Heart left ventricle (tissue), 13 donors: ENCODE data around the gene NTF3.

Experiments used
- CTCF ChIP-seq, 12 donors: fragments of 200-600 bp; sonication (generic) in 4 of 12; IDR thresholded peaks; one replicate each; pipeline versions ENCODE4 v1.5.0 to v1.8.0; 2018 to 2022; ENCODE audit warnings: antibody characterized with exemption in 12 of 12, mild to moderate bottlenecking in 5 of 12
- POLR2A ChIP-seq, 2 donors: fragments of 450-650 bp; IDR thresholded peaks; one replicate each; pipeline ENCODE4 v1.6.1; 2017; ENCODE audit warnings: antibody characterized with exemption in 2 of 2, mild to moderate bottlenecking in 2 of 2, moderate library complexity in 2 of 2
- donor health status: ischemic (EF 13 %, LVEDD 7.1; RV severe dilation, severe dysfunction).
- donor health status: DM: no; HTN: yes; CAD: no.
- donor health status: DM: no; HTN: no; CAD: no.
- donor health status: ischemic (EF 25% LVEDD 6.9; RV normal size, moderate dysfunction).
- donor health status: ischemic (EF 25% LVEDD 5.7; RV mildly dilated, moderate dysfunction).
- donor health status: ischemic (EF 35%, LVEDD 5.7; RV mildly dilated, moderate dysfunction).
- donor health status: nonischemic (EF 11% LVEDD 7.7; RV severe dilation, severe dysfunction).
- donor health status: DM: yes; HTN: yes; CAD: no.
- donor health status: PGD.
- donor health status: ischemic (EF 29% LVEDD 5.4; RV normal size, mild dysfunction).
- donor health status: nonischemic (EF 23%, LVEDD 6.1; RV moderate dilation, normal function).

- TF ChIP-seq CTCF (IDR thresholded peaks at IDR 0.05) (no peak), POLR2A (IDR thresholded peaks at IDR 0.05) (no peak)
Observed at GRCh38 chr12:5506295-5506694, 74.4 kb downstream of the NTF3 start.
